GM12865 (cell line): ENCODE measurements around the gene DTNBP1.

Experiments
- DNase-seq: peaks from one replicate; pipeline ENCODE4 v3.0.0; 2010; ENCODE audit warnings: low read depth
- H3K4me3 ChIP-seq: 2 replicates; pipeline ENCODE4 v1.5.1; 2011; ENCODE audit warnings: mild to moderate bottlenecking, low read depth, low read length, control low read depth
- CTCF ChIP-seq: IDR thresholded peaks from 2 replicates; pipeline ENCODE4 v1.5.1; 2011; ENCODE audit warnings: low read length, control low read depth, low read depth, inconsistent platforms; ENCODE audit not compliant: insufficient read depth; ENCODE audit errors: missing control alignments

Gene DTNBP1

GRCh38 chr6:15519681-15520080 is 143.1 kb downstream of the DTNBP1 start:
- no peak overlapping the region for H3K4me3 ChIP-seq
- no peak for TF ChIP-seq CTCF
- no peak for DNase-seq

- no peak for TF ChIP-seq CTCF
- H3K4me3 ChIP-seq: no peak overlapping the region
- DNase-seq: no peak
Observed at GRCh38 chr6:15518878-15519277, 143.9 kb downstream of the DTNBP1 start.

- H3K4me3 ChIP-seq: no peak overlapping the region
Observed at GRCh38 chr6:15518057-15518456, 144.8 kb downstream of the DTNBP1 start.

GRCh38 chr6:15517600-15517999 is 145.2 kb downstream of the DTNBP1 start:
- no peak for DNase-seq
- no peak for TF ChIP-seq CTCF
- no peak overlapping the region for H3K4me3 ChIP-seq

More at GRCh38 chr6:15518057-15518456, 144.8 kb downstream of the DTNBP1 start:
- DNase-seq: no peak
- no peak for TF ChIP-seq CTCF

GRCh38 chr6:15516923-15517560 is 145.8 kb downstream of the DTNBP1 start:
- no peak for DNase-seq
- TF ChIP-seq CTCF: no peak
- no peak overlapping the region for H3K4me3 ChIP-seq

- DNase-seq: no peak
- no peak for TF ChIP-seq CTCF
- no peak overlapping the region for H3K4me3 ChIP-seq
Observed at GRCh38 chr6:15516378-15516777, 146.4 kb downstream of the DTNBP1 start.
